Stimulated activated CD4-positive, alpha-beta T cell treated with anti-CD3 and anti-CD28 coated beads, Interleukin-1b, Interleukin-23, amount 100 ng/mL, for 1 hour (primary cell): ENCODE measurements around the gene XYLT1.

Experiments
- DNase-seq, 2 donors: peaks; one replicate each; pipeline ENCODE4 v3.0.0-alpha.2; 2020; ENCODE audit warnings: low read depth in 2 of 2

XYLT1 gene

DNA sequence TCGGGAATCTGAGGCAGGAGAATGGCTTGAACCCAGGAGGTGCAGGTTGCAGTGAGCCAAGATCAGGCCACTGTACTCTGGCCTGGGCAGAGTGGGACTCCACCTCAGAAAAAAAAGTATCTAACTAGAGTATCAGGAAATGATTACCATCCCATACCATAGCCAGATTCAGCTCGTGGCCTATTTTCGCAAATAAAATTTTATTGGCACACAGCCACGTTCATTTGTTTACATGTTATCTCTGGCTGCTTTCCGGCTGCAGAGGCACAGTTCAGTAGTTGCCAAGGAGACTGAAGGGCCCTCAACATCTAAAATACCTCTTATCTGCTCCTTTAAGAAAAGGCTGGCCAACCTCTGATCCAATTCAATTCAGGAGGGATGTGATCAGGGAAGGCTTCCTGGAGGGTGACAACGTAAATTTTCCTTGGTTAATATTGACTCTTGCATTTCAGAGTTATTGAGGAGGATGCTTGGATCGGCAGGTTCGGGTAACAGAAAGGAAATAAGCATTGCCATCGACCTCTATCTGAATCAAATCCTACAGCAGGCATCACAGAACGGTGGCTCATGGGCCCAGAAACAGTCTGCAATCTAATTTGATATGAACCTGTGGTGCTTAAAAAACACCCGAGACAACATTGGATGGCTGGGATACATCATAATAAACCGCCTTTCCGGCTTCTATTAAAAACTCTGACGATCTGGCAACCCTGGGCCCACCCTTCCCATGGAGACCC, 73.8 kb downstream of the XYLT1 start:
- peak in 1 of 2 donors; percentile 10 for DNase-seq

- no peak for DNase-seq
These were observed 74.8 kb downstream of the XYLT1 start for GRCh38 chr16:17395849-17396480.

GRCh38 chr16:17392857-17393692, 77.7 kb downstream of the XYLT1 start:
- no peak for DNase-seq

DNA sequence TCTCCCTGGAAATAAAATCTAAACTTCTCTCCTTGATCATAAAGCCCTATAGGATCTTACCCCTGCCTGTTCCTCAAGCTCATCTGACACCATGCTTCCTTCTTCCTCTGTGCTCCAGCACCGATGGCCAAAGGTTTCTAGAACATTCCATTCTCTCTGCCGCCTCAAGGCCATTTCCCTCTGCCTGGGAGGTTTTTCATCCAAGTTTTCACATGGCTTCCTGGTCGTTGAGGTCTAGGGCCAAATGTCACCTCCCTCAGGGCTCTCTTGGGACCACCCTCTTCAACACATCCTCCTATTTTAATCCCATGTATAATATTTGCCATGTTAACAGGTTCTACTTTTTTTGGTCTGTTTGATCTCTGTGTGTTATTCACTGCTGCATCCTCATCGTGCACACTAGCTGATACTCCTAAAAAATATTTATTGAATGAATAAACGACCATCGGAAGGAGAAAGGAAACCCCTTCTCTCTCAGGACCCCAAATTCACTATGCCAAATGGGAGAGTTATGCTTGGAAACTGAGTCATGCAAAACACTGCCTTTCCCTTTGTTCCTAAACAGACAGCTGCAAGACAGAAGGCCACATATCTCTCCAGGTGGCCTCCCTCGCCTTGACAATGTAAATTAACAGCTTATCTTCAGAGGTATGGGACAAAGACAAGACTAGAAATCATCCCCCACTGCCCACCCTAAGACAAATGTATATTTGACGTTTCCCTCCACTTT, 78.5 kb downstream of the XYLT1 start:
- DNase-seq, result no peak

GRCh38 chr16:17391715-17392114, 79.0 kb downstream of the XYLT1 start:
- no peak for DNase-seq

DNA sequence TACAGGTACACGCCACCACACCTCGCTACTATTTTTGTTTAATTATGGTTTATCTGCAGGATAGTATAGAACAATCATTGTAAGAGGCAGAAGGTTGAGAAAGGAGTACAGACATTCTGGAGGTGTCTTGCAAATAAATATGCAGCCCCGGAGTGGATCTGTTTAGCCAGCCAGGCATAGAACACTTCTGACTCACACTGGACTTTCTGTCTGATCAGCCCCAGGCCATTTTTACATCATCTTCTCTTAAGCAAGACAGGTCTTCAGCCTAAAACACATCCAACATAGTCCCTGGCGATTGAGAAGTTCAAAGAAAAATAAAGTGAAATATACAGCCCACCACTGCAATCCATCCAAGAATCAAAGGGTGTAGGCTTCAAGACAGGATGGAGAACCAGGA, 81.4 kb downstream of the XYLT1 start:
- DNase-seq, result no peak

- no peak for DNase-seq
These were observed 83.5 kb downstream of the XYLT1 start for GRCh38 chr16:17387256-17387655.

GRCh38 chr16:17386229-17386628, 84.5 kb downstream of the XYLT1 start:
- DNase-seq, result no peak

DNA sequence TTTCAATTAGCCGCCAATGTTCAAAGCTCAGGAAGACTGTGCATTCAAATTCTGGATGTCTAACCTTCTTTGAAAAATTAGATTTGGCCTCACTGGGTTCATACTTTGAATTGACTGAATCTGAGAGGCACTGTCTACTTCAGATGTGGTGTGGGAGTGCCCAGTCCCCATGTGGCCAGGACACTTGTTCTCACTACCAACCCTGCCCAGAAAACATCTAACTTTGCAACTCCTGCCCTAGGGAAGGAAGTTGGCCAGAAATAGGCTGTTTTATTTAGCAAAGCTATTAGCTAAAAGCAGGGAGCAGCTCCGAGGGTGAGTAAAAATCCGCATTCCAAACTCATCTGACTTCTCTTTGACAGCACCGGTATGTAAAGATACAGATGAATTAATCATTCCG, 86.3 kb downstream of the XYLT1 start:
- DNase-seq, result no peak

GRCh38 chr16:17382949-17383863, 87.6 kb downstream of the XYLT1 start:
- no peak for DNase-seq

- no peak for DNase-seq
These were observed 88.2 kb downstream of the XYLT1 start for GRCh38 chr16:17382514-17382913.

DNA sequence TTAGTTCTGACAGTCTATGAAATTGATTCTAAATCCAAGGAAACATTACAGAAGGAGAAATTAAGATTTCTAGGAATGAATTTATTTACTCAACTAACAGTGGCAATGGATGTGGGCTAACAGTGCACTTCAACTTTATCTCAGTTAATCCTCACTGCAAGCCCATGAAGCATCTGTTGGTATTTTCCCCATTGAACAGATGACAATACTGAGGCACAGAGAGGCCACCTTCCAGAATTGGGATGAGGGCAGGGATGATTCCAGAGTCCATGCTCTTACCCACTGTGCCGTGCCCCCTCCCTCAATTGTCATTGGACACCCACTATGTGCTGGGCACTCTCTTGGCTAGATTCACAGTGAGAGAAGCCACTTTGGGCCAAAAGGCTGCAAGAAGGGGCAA, 89.0 kb downstream of the XYLT1 start:
- no peak for DNase-seq

- DNase-seq, result no peak
These were observed 90.1 kb downstream of the XYLT1 start for GRCh38 chr16:17380613-17381012.

GRCh38 chr16:17379121-17379571, 91.6 kb downstream of the XYLT1 start:
- no peak for DNase-seq

DNA sequence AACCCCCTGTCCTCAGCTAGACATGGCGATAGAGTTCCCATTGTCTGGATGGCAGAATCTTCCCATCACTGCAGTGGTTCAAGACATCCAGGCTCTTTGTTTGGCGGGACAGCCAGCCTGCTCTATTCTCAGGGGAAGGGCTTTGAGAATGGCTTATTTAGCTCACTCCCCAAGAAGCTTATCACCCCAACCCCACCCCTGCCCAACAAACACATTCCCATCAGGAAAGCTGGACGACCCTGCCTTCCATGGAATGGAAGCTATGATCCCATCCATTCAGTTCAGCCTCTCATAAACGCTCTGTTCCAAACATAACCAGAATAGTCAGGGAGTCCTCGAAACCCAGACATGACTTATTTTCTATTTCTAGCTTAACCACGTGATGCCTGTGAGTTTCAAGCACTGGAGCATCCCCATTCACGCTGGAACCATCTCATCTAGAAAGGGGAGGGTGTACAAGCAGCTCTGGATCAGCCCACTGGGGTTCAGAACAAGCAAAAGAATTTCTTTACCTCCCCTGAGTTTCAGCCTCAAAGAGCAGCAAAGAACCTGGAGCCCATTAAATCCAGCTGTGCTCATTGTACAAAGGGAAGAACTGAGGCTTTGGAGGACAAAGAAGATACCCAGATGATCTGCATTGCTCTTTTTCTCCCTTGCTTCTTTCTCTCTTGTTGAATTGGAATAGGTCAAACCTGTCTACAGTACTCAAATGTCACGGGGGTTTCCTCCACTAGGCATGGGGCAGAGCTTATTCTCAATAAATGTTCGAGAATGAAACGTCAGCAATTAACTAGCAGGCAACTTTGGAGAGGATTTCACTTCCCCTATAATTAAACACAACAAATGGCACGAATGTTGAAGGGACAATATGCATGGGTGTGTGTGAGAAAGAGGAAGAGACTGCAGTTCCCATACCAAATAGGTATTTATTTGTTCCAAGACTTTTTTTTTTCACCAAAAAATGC, 93.1 kb downstream of the XYLT1 start:
- DNase-seq, result no peak

DNA sequence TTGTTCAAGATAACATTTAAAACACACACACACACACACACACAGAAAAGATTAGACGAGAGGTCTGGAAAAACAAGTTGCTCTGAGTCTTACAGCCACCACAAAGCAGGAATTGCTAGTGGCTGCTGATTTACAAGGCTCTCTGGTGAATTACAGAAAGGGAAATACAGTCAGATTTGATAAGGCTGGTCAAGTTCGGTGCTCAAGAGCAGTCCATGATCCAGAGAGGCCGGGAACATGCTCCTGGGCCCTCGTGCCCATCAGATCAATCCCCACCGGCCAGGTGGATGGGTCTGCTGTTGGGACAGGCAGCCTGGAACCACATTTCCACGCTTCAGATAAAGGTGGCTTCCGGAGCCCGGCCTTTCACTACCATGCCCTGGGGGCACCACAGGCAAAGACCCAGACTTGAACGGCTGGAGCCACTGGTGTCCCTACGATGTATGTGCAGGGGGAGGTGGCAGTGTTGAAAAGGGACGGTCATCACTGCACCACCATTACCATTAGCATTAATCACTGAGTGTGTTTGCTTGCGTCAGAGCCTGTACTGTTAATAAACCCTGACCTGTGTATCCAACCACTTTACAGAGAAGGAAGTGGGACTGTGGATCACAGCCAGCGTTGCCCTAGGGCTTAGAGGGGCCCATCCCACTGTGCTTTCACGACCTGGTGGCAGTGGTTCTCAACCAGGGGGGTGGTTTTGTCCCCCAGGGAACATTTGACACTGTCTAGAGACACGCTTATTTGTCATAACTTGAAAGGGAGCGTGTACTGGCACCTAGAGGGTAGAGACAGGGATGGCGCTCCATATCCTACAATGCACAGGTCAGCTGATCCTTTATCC, 95.1 kb downstream of the XYLT1 start:
- no peak for DNase-seq

- no peak for DNase-seq
These were observed 96.0 kb downstream of the XYLT1 start for GRCh38 chr16:17374668-17375255.

GRCh38 chr16:17373533-17373932, 97.2 kb downstream of the XYLT1 start:
- DNase-seq, result no peak
